GM19468 (cell line): ENCODE data around the gene CSN1S1.
"Not testable (repeated sequence)": the region's sequence is repeated elsewhere in the genome, so short reads cannot be mapped to it uniquely, and the experiment has no call there.

ENCODE experiments used
- ATAC-seq: cut with Tn5 transposase; IDR thresholded peaks from one replicate; pipeline ENCODE4 v1.9.1; 2021; ENCODE audit warnings: mild to moderate bottlenecking, moderate library complexity, moderate number of reproducible peaks; ENCODE audit not compliant: unreplicated experiment; ENCODE audit errors: extremely low read depth

The CSN1S1 gene

GRCh38 chr4:69930768-69931167 is at the start of gene CSN1S1:
Gene CSN1S1 (plus strand): TSS chr4:69931068. CDS start chr4:69932556, 1,488 bp downstream.
- ATAC-seq = no peak

GRCh38 chr4:69881173-69881773 is 49.6 kb upstream of the CSN1S1 start:
- ATAC-seq = peak; percentile 75

- ATAC-seq = no peak
These were observed 48.7 kb upstream of the CSN1S1 start for GRCh38 chr4:69882150-69882549.

- no peak for ATAC-seq
These were observed 42.5 kb upstream of the CSN1S1 start for GRCh38 chr4:69888336-69888735.

GRCh38 chr4:69894186-69894585 is 36.7 kb upstream of the CSN1S1 start:
- ATAC-seq = no peak

- no peak for ATAC-seq
These were observed 36.1 kb upstream of the CSN1S1 start for GRCh38 chr4:69894721-69895120.

GRCh38 chr4:69896530-69897116 is 34.2 kb upstream of the CSN1S1 start:
- ATAC-seq = no peak

GRCh38 chr4:69907151-69907550 is 23.7 kb upstream of the CSN1S1 start:
- no peak for ATAC-seq

- ATAC-seq = no peak
These were observed 21.7 kb upstream of the CSN1S1 start for GRCh38 chr4:69909195-69909594.

- ATAC-seq = peak; percentile 72
These were observed 20.7 kb upstream of the CSN1S1 start for GRCh38 chr4:69910016-69910782.

- no peak for ATAC-seq
These were observed 10.0 kb upstream of the CSN1S1 start for GRCh38 chr4:69920874-69921273.

- not testable (repeated sequence) for ATAC-seq
These were observed 7.0 kb upstream of the CSN1S1 start for GRCh38 chr4:69923782-69924410.

GRCh38 chr4:69934150-69934549 is 3.3 kb downstream of the CSN1S1 start:
- ATAC-seq = no peak

- ATAC-seq = no peak
These were observed 5.7 kb downstream of the CSN1S1 start for GRCh38 chr4:69936566-69936965.

- no peak for ATAC-seq
These were observed 20.7 kb downstream of the CSN1S1 start for GRCh38 chr4:69951602-69952001.

GRCh38 chr4:69957209-69957608 is 26.3 kb downstream of the CSN1S1 start:
- no peak for ATAC-seq

- no peak for ATAC-seq
These were observed 34.8 kb downstream of the CSN1S1 start, which contains the start of gene CSN2 for GRCh38 chr4:69965628-69966027. Gene CSN2 (minus strand): TSS chr4:69965728. CDS start chr4:69960995, 4,733 bp downstream.

- ATAC-seq = no peak
These were observed 39.2 kb downstream of the CSN1S1 start for GRCh38 chr4:69970071-69970470.

GRCh38 chr4:69974631-69975030 is 43.8 kb downstream of the CSN1S1 start:
- ATAC-seq = no peak

GRCh38 chr4:69977582-69977981 is 46.7 kb downstream of the CSN1S1 start:
- ATAC-seq = no peak

GRCh38 chr4:69984030-69984443 is 53.2 kb downstream of the CSN1S1 start:
- no peak for ATAC-seq
